HG03139 (cell line): ENCODE results near the gene KRCC1.
"Not testable (repeated sequence)": the region's sequence is repeated elsewhere in the genome, so short reads cannot be mapped to it uniquely, and the experiment has no call there.

Experiments used
- ATAC-seq: cut with Tn5 transposase; IDR thresholded peaks from one replicate; pipeline ENCODE4 v1.9.1; 2021; ENCODE audit not compliant: unreplicated experiment

Gene KRCC1

DNA sequence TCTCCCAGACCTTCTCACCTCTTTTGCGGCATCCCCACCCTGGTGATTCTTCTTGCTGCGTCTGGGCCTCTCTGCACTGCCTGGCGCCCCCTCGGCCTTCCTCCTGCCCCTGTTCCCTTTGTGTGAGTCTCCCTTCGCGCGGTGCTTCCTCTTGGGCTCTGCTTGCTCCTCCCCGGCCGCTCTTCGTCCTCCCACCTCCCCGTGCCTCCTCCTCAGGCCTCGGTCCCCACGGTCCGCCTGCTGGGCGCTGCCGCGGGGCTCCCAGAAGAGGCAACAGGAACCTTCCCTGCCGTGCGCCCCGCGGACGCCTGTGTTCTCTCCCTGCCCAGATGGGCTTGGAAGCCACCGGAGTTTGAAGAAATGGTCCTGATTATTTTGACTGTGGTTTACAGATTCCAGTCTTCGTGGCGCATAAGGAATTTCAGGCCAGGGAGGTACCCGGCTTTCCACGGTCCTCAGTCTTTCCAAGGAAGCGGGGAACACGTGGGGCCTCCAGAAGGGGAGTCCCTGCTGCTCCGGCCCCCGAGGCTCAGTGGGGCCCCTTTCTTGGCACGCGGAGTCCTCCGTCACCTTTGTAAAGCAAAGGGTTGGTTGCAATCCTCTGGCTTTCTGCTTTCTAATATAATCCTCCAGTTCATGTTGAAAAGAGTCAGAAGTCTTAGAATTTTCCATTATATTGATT lies 52.4 kb downstream of the KRCC1 start:
- no peak for ATAC-seq

- ATAC-seq, result no peak
These were observed 53.2 kb downstream of the KRCC1 start for GRCh38 chr2:88002359-88002707.

- ATAC-seq, result not testable (repeated sequence)
These were observed 55.1 kb downstream of the KRCC1 start for GRCh38 chr2:88000474-88000873.

DNA sequence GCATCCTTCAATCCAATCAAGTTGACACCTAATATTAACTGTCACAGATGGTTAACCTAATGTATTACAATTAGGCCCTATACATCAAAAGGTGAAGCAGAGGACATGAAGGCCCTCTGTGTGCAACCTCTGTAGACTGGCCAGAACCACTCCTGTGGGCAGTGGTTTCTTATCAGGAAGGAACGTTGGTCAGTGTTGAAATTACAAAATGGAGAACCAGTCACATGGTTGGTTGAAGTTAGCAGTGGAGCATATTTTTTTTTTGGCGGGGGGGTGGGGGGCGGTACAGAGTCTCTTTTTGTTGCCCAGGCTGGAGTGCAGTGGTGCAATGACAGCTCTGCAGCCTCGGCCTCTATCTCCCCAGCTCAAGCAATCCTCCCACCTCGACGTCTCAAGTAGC lies 59.0 kb downstream of the KRCC1 start:
- ATAC-seq, result no peak

DNA sequence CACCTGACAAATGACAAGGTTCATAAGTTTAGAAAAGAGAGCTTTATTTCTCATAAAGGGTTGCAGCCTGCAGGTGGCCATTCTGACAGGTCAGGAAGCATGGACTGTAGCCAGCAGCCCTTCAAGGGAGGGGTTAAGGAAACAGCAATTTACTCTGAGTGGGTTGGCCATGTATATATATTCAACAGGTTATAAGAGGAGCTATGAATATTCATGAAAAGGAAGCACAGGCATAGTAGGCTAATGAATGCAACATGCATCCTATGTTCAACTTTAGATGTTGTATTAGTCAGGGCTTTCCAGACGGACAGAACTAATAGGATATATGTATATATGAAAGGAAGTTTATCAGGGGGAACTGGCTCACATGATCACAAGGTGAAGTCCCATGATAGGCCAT lies 59.8 kb downstream of the KRCC1 start:
- ATAC-seq, result no peak

GRCh38 chr2:87994304-87994850 lies 61.2 kb downstream of the KRCC1 start:
- ATAC-seq, result not testable (repeated sequence)

GRCh38 chr2:87992569-87992968 lies 63.0 kb downstream of the KRCC1 start:
- ATAC-seq, result not testable (repeated sequence)

DNA sequence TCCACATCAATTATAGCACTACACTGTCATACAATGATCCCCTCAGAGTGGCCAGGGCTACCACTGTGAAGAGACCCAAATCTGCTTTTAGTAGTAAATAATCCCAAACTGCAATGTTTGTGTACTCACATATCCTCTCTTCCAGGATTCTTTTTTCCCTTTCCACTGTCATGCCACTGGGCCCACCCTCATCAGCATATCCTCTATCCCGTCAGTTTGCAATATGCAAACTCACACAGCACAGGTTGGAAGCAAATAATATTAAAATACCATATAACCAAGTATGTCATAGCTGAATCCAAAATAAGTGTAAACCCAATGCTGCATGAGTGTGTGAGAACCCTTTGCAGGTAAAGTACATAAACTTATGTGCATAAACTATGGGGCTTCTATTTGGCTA lies 68.1 kb downstream of the KRCC1 start:
- not testable (repeated sequence) for ATAC-seq

DNA sequence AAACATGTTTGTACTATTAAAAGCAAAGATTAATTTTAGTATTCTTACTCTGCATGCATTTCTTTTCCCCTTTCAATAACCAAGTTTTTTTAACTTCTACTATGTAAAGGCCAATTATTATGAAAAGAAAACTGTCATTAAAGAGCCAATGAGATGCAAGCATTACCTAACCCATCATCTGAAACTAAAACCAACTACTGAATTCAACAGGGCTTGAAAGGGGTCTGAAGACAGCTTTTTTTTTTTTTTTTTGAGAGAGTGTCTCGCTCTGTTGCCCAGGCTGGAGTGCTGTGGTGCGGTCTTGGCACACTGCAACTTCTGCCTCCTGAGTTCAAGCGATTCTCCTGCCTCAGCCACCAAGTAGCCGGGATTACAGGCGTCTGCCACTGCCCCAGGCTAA lies 69.7 kb downstream of the KRCC1 start:
- not testable (repeated sequence) for ATAC-seq

DNA sequence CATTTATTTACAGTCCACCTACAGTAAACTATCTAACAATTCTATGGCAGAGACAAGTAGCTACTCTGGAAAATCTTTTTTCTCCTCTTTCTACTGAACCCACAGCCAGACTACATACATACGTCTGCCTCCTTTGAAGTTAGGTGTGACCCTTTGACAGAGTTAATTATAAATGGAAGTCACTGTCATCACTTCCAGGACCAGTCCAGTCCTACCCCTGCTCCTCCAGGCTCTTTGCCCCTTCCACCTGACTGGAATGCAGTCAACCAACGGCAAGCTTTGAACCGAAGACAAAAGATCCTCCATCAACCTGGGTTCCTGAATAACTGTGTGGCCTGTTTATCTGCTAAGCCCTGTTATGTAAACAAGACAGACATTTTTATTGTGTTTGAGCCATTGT lies 74.4 kb downstream of the KRCC1 start:
- ATAC-seq, result not testable (repeated sequence)
